K562 (cell line): ENCODE measurements around the gene NKD1. TPM values are rescaled to one million over a fixed set of nuclear protein-coding genes. Genes with fewer than 3 reads are reported as not detected.

Experiments used
- ATAC-seq: fragments of 200-7000 bp; cut with Tn5 transposase; 3 replicates; pipeline ENCODE4 v1.9.1; 2020; ENCODE audit warnings: moderate library complexity
- BruUV-seq: library from RNA; stranded (reverse); fragments of 400-500 nt; replicated peaks from 2 replicates; lab custom pipeline; 2021; lab: Mats Ljungman, UMichigan
- CTCF ChIA-PET: fragments of 300-600 bp; formaldehyde crosslinking; extraction: SDS; loops from one replicate; lab custom pipeline; 2021; ENCODE audit warnings: low intra/inter-chr PET ratio; lab: Yijun Ruan, JAX
- POLR2A ChIA-PET: fragments of 300-600, 350-650 bp; sonication (Branson Sonifier 250); formaldehyde crosslinking; extraction: SDS; loops from one replicate; lab custom pipeline; 2021; ENCODE audit warnings: antibody characterized with exemption, inconsistent platforms; lab: Yijun Ruan, JAX
- DNase-seq, 4 experiments: peaks; one replicate each; pipeline versions ENCODE4 v3.0.0 to v3.0.0-alpha.2; 2011 to 2018; ENCODE audit warnings: low spot score in 3 of 4, mixed read lengths in 3 of 4; ENCODE audit errors: extremely low read depth in 1 of 4
- FAIRE-seq: peaks from 2 replicates; lab custom pipeline; 2011; peaks lifted over from hg19 to GRCh38; lab: Jason Lieb, UNC
- H2AFZ ChIP-seq: 2 replicates; pipeline ENCODE4 v1.6.0; 2011; ENCODE audit warnings: low read depth, low read length, control low read depth, inconsistent platforms
- H3K27ac ChIP-seq: fragments of 200-600 bp; 3 replicates; pipeline ENCODE4 v1.8.0; 2011; ENCODE audit warnings: low read depth, mild to moderate bottlenecking, control low read depth, inconsistent platforms, low read length, moderate library complexity, mixed read lengths; ENCODE audit errors: extremely low read depth
- H3K27me3 ChIP-seq, 2 experiments: fragments of 300-600 bp in 1 of 2; 2 replicates in 1 of 2; 3 replicates in 1 of 2; pipeline versions ENCODE4 v1.6.0 to v1.8.0; 2011; ENCODE audit warnings: inconsistent platforms in 2 of 2, low read length in 2 of 2, mild to moderate bottlenecking in 1 of 2, mixed read lengths in 1 of 2, moderate library complexity in 1 of 2; ENCODE audit not compliant: control insufficient read depth in 2 of 2, insufficient read depth in 2 of 2
- H3K36me3 ChIP-seq: fragments of 300-600 bp; 3 replicates; pipeline ENCODE4 v1.8.0; 2011; ENCODE audit warnings: mild to moderate bottlenecking, low read length, inconsistent platforms; ENCODE audit not compliant: control insufficient read depth, insufficient read depth
- H3K4me1 ChIP-seq, 2 experiments: fragments of 200-600 bp in 1 of 2; replicated peaks in 1 of 2; 2 replicates in 1 of 2; 3 replicates in 1 of 2; pipeline versions ENCODE4 v1.5.1 to v1.8.0; 2011; ENCODE audit warnings: inconsistent platforms in 2 of 2, low read length in 2 of 2, mild to moderate bottlenecking in 1 of 2, mixed read lengths in 1 of 2, moderate library complexity in 1 of 2; ENCODE audit not compliant: control insufficient read depth in 2 of 2, insufficient read depth in 2 of 2
- H3K4me2 ChIP-seq: 2 replicates; pipeline ENCODE4 v1.6.1; 2011; ENCODE audit warnings: low read length, control low read depth, inconsistent platforms, mixed read lengths; ENCODE audit not compliant: insufficient read depth
- H3K4me3 ChIP-seq: fragments of 200-600 bp; sonication (generic), shearing (Covaris generic); 2 replicates; pipeline ENCODE4 v1.5.1; 2016; ENCODE audit warnings: control low read depth, inconsistent platforms
- H3K79me2 ChIP-seq: fragments of 200-600 bp; 3 replicates; pipeline ENCODE4 v1.8.0; 2011; ENCODE audit warnings: low read length, inconsistent platforms; ENCODE audit not compliant: control insufficient read depth, insufficient read depth
- H3K9ac ChIP-seq, 2 experiments: 2 replicates each; pipeline versions ENCODE4 v1.6.0 to v1.6.1; 2011; ENCODE audit warnings: low read depth in 2 of 2, low read length in 2 of 2, control low read depth in 1 of 2, inconsistent platforms in 1 of 2, mild to moderate bottlenecking in 1 of 2, mixed read lengths in 1 of 2; ENCODE audit not compliant: insufficient read depth in 1 of 2
- H3K9me1 ChIP-seq: one replicate; pipeline ENCODE4 v1.6.0; 2011; ENCODE audit warnings: inconsistent platforms, mild to moderate bottlenecking, low read length, moderate library complexity; ENCODE audit not compliant: control insufficient read depth, insufficient read depth
- H3K9me3 ChIP-seq: replicated peaks from 2 replicates; pipeline ENCODE4 v1.5.1; 2011; ENCODE audit warnings: low read depth, low read length, inconsistent platforms; ENCODE audit not compliant: control insufficient read depth, insufficient read depth
- H4K20me1 ChIP-seq: replicated peaks from 2 replicates; pipeline ENCODE4 v1.6.1; 2011; ENCODE audit warnings: low read length, inconsistent platforms, mixed read lengths; ENCODE audit not compliant: control insufficient read depth, insufficient read depth
- CHD4 ChIP-seq: fragments of 200-600 bp; sonication (generic); IDR thresholded peaks from 3 replicates; pipeline ENCODE4 v1.6.1; 2012; ENCODE audit warnings: low read depth, mild to moderate bottlenecking, mixed read lengths, low read length, inconsistent platforms; ENCODE audit not compliant: insufficient read depth, insufficient replicate concordance, poor library complexity, severe bottlenecking
- GATAD2A ChIP-seq: fragments of 450-650 bp; IDR thresholded peaks from 2 replicates; pipeline ENCODE4 v1.6.1; 2017
- MEF2A ChIP-seq: IDR thresholded peaks from 2 replicates; pipeline ENCODE4 v1.6.1; 2011; ENCODE audit warnings: low read depth, mild to moderate bottlenecking, low read length, moderate library complexity; ENCODE audit not compliant: control insufficient read depth
- RB1 ChIP-seq: fragments of 450-650 bp; IDR thresholded peaks from 2 replicates; pipeline ENCODE4 v1.6.1; 2017; ENCODE audit warnings: low read depth, mild to moderate bottlenecking
- SMAD2 ChIP-seq: fragments of 150-350 bp; IDR thresholded peaks from 2 replicates; pipeline ENCODE4 v1.6.1; 2014; ENCODE audit warnings: low read depth, mild to moderate bottlenecking, low read length
- SPI1 ChIP-seq: IDR thresholded peaks from 2 replicates; pipeline ENCODE4 v1.6.1; 2011; ENCODE audit warnings: low read depth, low read length, control low read depth, borderline replicate concordance
- ZNF224 ChIP-seq: sonication (generic); formaldehyde crosslinking; IDR thresholded peaks from 2 replicates; pipeline ENCODE4 v1.8.0; 2022; ENCODE audit warnings: mild to moderate bottlenecking, missing genetic modification reagents
- WGBS: fragments of 100-300 bp; shearing (Covaris generic); methylation state at CpG from one replicate; pipeline ENCODE4 v1.1.6; 2016; ENCODE audit warnings: low coverage, mixed read lengths; ENCODE audit not compliant: insufficient coverage; ENCODE audit errors: missing lambda C conversion rate; 5-methylcytosine and 5-hydroxymethylcytosine counted together
- in situ Hi-C: fragments of 300-500 bp; cut with MboI; formaldehyde crosslinking; loops from 4 replicates; pipeline ENCODE4 v1.15.0; 2018; ENCODE audit warnings: inconsistent platforms, mixed read lengths
- intact Hi-C: fragments of 100-400 bp; cut with micrococcal nuclease; formaldehyde crosslinking; loops from 2 replicates; pipeline ENCODE4 v1.14.2; 2022
- polyA plus RNA-seq, 8 experiments: library from polyadenylated mRNA; depleted of rRNA in 4 of 8; stranded (reverse) in 5 of 8; unstranded in 3 of 8; fragments of >200 nt; fragmentation: Nextera tagmentation in 2 of 8; fragmentation: Illumina TruSeq in 1 of 8; extraction: Ambion mirVana in 2 of 8; extraction: Trizol in 1 of 8; gene quantifications; 2 replicates each; pipeline versions ENCODE4 v1.2.1 to v1.2.3, GENCODE V29; 2011 to 2014; ENCODE audit warnings: inconsistent platforms in 1 of 8, missing spikeins in 1 of 8
- total RNA-seq, 7 experiments: library from RNA; depleted of rRNA in 6 of 7; stranded (reverse); fragments of >200 nt in 6 of 7; fragmentation: Illumina TruSeq in 2 of 7; extraction: Trizol in 2 of 7; gene quantifications; 2 replicates each; pipeline versions ENCODE4 v1.2.1 to v1.2.3, GENCODE V29; 2011 to 2021; ENCODE audit warnings: low replicate concordance in 1 of 7
- TF ChIP-seq, protein P1 (sequence below): fragments of 200-800 bp; sonication (Bioruptor generic); IDR thresholded peaks from 2 replicates; pipeline ENCODE4 v1.6.1; 2016; ENCODE audit warnings: missing genetic modification characterization, missing compliant biosample characterization
- TF ChIP-seq, protein P2 (sequence below): fragments of 450-650 bp; formaldehyde crosslinking; IDR thresholded peaks from 2 replicates; pipeline ENCODE4 v1.4.0; 2020; ENCODE audit warnings: mild to moderate bottlenecking, mixed read lengths
- TF ChIP-seq, protein P3 (sequence below), 2 experiments: IDR thresholded peaks in 1 of 2; conservative IDR thresholded peaks in 1 of 2; 2 replicates each; pipeline ENCODE4 v1.6.1; 2016; ENCODE audit warnings: low read depth in 2 of 2, mild to moderate bottlenecking in 1 of 2, missing compliant biosample characterization in 1 of 2, missing genetic modification characterization in 1 of 2, moderate library complexity in 1 of 2

Gene NKD1
- total and polyA plus RNA-seq, 9 of the 15 experiments (the other 6 are each of a cell fraction or from before 2014, with no cell fraction given) = under 0.01 to 0.24 (median 0.04) TPM; not detected in 2

DNA sequence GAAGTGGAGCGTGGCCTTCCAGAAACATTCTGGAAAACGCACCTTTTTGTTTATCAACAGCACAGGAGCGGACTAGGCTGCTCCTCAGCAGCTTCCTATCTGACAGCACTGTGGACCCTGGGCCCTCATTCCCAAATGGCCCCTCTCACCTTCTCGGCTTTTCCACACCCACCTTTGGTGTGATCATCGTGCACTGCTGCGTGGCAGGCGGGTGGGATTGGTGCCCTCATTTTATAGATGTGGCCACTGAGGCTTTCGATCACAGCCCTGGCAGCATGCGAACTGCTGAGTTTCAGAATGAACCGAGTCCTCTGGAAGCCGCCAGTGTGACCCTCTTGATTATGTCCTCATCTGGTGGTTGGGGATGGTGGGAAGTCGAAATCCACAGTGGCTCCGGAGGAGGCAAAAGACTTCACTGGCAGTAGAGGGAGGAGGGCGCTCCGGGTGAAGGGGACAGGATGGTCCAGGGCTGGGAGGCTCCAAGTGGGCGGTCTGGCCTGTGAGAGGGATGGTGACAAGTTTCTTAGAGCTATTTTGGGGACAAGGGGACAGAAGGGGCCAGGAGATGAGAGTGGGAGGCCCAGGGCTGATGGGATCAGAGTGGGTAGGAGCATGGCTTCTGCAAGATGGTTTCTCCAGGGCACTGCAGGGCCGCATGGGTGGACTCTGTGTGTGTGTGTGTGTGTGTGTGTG lies 49.5 kb downstream of the NKD1 start:
- Histone ChIP-seq H3K9me3 (no peaks in the 10 kb centered on the region), H2AFZ (no peak overlapping the region), H3K36me3 (no peaks in the 10 kb centered on the region), H3K27me3 (peaks cover 12 to 52% of the 10 kb centered on the region in 2 experiments; a peak in 4 of 5 replicates), H3K4me1 (no peaks in the 10 kb centered on the region; a peak in 1 of 5 replicates), H3K9me1 (no peaks in the 10 kb centered on the region), H3K9ac (no peak overlapping the region), H4K20me1 (peaks cover 3% of the 10 kb centered on the region; the same call in 1 of the 2 replicates), H3K4me2 (no peak overlapping the region), H3K4me3 (no peak overlapping the region), H3K79me2 (no peaks in the 10 kb centered on the region), H3K27ac (no peak overlapping the region)
- intact Hi-C loops (loop anchor here (10.0 kb wide), 1 partner anchor 67 kb away; no protein-coding TSS in a partner anchor), in situ Hi-C loops (no loop called here)
- ChIA-PET CTCF (no interaction called here), POLR2A (interaction anchor here (0.6 to 1.2 kb wide), 2 partner anchors 12 to 30 kb away, joined by 3 read pairs; no protein-coding TSS in a partner anchor)
- DNase-seq = no peak
- no TSS peak for BruUV-seq
- FAIRE-seq = no peak
- 3% methylated on average over 17 of the region's 17 CpGs for WGBS
- no peak for ATAC-seq
- no peak for TF ChIP-seq CHD4
- TF ChIP-seq RB1 = no peak
- no peak for TF ChIP-seq MEF2A
- TF ChIP-seq ZNF224 (CRISPR knock-in tag) = no peak
- TF ChIP-seq, protein P1, sequence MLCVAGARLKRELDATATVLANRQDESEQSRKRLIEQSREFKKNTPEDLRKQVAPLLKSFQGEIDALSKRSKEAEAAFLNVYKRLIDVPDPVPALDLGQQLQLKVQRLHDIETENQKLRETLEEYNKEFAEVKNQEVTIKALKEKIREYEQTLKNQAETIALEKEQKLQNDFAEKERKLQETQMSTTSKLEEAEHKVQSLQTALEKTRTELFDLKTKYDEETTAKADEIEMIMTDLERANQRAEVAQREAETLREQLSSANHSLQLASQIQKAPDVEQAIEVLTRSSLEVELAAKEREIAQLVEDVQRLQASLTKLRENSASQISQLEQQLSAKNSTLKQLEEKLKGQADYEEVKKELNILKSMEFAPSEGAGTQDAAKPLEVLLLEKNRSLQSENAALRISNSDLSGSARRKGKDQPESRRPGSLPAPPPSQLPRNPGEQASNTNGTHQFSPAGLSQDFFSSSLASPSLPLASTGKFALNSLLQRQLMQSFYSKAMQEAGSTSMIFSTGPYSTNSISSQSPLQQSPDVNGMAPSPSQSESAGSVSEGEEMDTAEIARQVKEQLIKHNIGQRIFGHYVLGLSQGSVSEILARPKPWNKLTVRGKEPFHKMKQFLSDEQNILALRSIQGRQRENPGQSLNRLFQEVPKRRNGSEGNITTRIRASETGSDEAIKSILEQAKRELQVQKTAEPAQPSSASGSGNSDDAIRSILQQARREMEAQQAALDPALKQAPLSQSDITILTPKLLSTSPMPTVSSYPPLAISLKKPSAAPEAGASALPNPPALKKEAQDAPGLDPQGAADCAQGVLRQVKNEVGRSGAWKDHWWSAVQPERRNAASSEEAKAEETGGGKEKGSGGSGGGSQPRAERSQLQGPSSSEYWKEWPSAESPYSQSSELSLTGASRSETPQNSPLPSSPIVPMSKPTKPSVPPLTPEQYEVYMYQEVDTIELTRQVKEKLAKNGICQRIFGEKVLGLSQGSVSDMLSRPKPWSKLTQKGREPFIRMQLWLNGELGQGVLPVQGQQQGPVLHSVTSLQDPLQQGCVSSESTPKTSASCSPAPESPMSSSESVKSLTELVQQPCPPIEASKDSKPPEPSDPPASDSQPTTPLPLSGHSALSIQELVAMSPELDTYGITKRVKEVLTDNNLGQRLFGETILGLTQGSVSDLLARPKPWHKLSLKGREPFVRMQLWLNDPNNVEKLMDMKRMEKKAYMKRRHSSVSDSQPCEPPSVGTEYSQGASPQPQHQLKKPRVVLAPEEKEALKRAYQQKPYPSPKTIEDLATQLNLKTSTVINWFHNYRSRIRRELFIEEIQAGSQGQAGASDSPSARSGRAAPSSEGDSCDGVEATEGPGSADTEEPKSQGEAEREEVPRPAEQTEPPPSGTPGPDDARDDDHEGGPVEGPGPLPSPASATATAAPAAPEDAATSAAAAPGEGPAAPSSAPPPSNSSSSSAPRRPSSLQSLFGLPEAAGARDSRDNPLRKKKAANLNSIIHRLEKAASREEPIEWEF (CRISPR knock-in tag) = no peak
- TF ChIP-seq, protein P2, sequence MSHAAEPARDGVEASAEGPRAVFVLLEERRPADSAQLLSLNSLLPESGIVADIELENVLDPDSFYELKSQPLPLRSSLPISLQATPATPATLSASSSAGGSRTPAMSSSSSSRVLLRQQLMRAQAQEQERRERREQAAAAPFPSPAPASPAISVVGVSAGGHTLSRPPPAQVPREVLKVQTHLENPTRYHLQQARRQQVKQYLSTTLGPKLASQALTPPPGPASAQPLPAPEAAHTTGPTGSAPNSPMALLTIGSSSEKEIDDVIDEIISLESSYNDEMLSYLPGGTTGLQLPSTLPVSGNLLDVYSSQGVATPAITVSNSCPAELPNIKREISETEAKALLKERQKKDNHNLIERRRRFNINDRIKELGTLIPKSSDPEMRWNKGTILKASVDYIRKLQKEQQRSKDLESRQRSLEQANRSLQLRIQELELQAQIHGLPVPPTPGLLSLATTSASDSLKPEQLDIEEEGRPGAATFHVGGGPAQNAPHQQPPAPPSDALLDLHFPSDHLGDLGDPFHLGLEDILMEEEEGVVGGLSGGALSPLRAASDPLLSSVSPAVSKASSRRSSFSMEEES (CRISPR knock-in tag) = no peak
- TF ChIP-seq, protein P3, sequence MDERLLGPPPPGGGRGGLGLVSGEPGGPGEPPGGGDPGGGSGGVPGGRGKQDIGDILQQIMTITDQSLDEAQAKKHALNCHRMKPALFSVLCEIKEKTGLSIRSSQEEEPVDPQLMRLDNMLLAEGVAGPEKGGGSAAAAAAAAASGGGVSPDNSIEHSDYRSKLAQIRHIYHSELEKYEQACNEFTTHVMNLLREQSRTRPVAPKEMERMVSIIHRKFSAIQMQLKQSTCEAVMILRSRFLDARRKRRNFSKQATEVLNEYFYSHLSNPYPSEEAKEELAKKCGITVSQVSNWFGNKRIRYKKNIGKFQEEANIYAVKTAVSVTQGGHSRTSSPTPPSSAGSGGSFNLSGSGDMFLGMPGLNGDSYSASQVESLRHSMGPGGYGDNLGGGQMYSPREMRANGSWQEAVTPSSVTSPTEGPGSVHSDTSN (CRISPR knock-in tag; IDR thresholded peaks at IDR 0.05; ENCODE audit: low read depth) = no peak
- TF ChIP-seq, protein P3 (tag; conservative IDR thresholded peaks at IDR 0.05; ENCODE audit: low read depth) = no peak
- TF ChIP-seq SPI1 = no peak
- no peak for TF ChIP-seq GATAD2A
- no peak for TF ChIP-seq SMAD2
